Measurements from ENCODE around the gene PARK7.

The PARK7 gene

DNA sequence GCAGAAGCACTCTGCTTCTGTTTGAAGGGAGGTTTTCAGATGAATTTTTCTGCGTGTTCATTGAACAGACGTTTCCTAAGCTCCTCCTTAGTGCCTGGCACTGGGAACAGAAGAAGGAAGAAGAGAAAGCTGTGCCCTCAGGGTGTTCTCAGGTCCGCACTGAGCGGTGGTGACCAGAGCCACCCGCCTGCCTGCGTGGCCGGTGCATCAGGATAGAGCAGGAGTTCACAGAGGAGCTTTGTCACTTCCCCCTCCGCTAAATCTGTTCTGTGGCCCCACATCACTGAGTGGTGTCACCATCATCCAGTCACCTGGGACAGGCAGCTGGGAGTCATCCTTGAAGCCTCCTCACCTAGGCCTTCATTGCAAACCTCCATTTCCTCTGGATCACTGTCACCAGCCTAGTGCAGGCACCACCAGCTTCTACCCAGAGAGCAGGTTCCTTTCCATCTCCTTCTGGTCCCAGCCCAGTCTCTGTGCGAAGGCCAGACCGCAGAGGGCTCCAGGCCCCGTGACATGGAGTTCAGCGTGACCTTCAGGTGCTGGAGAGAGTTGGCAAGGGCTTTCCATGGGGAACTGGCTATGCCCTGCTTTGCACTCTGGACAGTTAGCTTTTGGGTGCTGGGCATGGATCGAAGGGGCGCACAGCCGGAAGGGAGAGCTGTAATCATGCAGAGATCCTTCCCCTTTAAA is 21.7 kb downstream of the PARK7 start:
- no peak overlapping the region for H3K4me3 ChIP-seq (ENCODE audit: insufficient read depth, low read length, poor library complexity, severe bottlenecking)
- no peaks in the 10 kb centered on the region; the same call in 1 of the 2 replicates for H3K79me2 ChIP-seq (ENCODE audit: insufficient read depth, low read length)
- H3K9ac ChIP-seq (ENCODE audit: low read length) = no peak overlapping the region
- 0 out of 2 replicates have a peak, but pooled peaks cover 9% of the 10 kb centered on the region for H3F3A ChIP-seq (ENCODE audit: insufficient read depth)
- H3K27me3 ChIP-seq (ENCODE audit: low read length) = no peaks in the 10 kb centered on the region
- no peak overlapping the region for H2AFZ ChIP-seq (ENCODE audit: low read depth, low read length, severe bottlenecking)
- H3K27ac ChIP-seq (ENCODE audit: low read depth, low read length) = no peak overlapping the region
- H3K9me2 ChIP-seq (replicated peaks; ENCODE audit: insufficient read depth, low read length) = no peaks in the 10 kb centered on the region
- TF ChIP-seq, protein P1, sequence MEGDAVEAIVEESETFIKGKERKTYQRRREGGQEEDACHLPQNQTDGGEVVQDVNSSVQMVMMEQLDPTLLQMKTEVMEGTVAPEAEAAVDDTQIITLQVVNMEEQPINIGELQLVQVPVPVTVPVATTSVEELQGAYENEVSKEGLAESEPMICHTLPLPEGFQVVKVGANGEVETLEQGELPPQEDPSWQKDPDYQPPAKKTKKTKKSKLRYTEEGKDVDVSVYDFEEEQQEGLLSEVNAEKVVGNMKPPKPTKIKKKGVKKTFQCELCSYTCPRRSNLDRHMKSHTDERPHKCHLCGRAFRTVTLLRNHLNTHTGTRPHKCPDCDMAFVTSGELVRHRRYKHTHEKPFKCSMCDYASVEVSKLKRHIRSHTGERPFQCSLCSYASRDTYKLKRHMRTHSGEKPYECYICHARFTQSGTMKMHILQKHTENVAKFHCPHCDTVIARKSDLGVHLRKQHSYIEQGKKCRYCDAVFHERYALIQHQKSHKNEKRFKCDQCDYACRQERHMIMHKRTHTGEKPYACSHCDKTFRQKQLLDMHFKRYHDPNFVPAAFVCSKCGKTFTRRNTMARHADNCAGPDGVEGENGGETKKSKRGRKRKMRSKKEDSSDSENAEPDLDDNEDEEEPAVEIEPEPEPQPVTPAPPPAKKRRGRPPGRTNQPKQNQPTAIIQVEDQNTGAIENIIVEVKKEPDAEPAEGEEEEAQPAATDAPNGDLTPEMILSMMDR (IDR thresholded peaks at IDR 0.05; ENCODE audit: insufficient read depth, low read length, poor library complexity, severe bottlenecking) = no peak
- TF ChIP-seq EZH2phosphoT487 (conservative IDR thresholded peaks at IDR 0.05; ENCODE audit: low read length) = no peak
- H3K36me3 ChIP-seq (ENCODE audit: low read length) = peaks cover 8% of the 10 kb centered on the region; the same call in 1 of the 2 replicates
- H3K9me3 ChIP-seq (ENCODE audit: insufficient read depth, low read length) = no peaks in the 10 kb centered on the region
- no peaks in the 10 kb centered on the region for H4K20me1 ChIP-seq (ENCODE audit: low read depth, low read length)
- no peak overlapping the region for H3K4me2 ChIP-seq (ENCODE audit: low read depth, low read length, poor library complexity, severe bottlenecking)

- peaks cover 8% of the 10 kb centered on the region; the same call in 1 of the 2 replicates for H3K36me3 ChIP-seq (ENCODE audit: low read length)
Measured at GRCh38 chr1:7984811-7985210, 23.3 kb downstream of the PARK7 start.

DNA sequence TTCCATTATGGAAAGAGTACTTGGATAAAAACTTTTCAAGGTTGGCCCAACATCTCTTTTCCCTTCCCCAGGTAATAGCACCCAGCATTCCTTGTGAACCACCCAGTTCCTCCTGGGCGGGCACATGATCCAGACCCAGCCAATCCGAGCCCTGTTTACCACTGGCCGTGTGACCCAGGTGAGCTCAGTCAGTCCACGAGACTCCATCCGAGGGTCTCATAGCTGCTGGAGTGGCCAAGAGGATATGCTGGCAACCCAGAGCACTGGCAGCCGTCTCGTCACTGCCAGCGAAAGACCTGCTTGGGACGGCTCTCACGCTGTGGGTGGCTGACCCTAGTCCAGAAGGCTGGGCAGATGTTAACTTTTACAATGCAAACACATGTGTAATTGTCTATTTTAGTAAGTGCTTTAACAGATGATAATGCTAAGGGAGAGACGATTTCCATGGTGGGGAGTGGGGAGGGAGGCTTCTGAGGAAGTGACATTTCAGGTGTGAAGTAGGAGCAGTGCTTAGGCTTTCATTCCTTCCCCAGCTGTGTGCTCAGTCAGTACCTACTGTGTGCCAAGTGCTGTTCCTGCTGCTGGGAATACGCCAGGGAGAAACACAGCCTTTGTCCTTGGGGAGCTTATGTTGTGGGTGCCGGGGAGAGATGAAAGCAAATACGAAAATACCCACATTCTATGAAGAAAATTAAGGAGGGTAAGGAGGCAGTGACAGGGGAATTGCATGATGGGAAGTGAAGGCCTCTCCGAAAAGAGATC is 24.5 kb downstream of the PARK7 start:
- TF ChIP-seq EZH2phosphoT487 (conservative IDR thresholded peaks at IDR 0.05; ENCODE audit: low read length) = no peak
- TF ChIP-seq, protein P1 (IDR thresholded peaks at IDR 0.05; ENCODE audit: insufficient read depth, low read length, poor library complexity, severe bottlenecking) = no peak
- H2AFZ ChIP-seq (ENCODE audit: low read depth, low read length, severe bottlenecking) = no peak overlapping the region
- H3F3A ChIP-seq (ENCODE audit: insufficient read depth) = 0 out of 2 replicates have a peak, but pooled peaks cover 3% of the 10 kb centered on the region
- peaks cover 8% of the 10 kb centered on the region; the same call in 1 of the 2 replicates for H3K36me3 ChIP-seq (ENCODE audit: low read length)
- no peaks in the 10 kb centered on the region for H3K27me3 ChIP-seq (ENCODE audit: low read length)
- H3K4me3 ChIP-seq (ENCODE audit: insufficient read depth, low read length, poor library complexity, severe bottlenecking) = no peak overlapping the region
- H3K4me2 ChIP-seq (ENCODE audit: low read depth, low read length, poor library complexity, severe bottlenecking) = no peak overlapping the region
- no peaks in the 10 kb centered on the region; the same call in 1 of the 2 replicates for H3K79me2 ChIP-seq (ENCODE audit: insufficient read depth, low read length)
- H3K9me2 ChIP-seq (replicated peaks; ENCODE audit: insufficient read depth, low read length) = no peaks in the 10 kb centered on the region
- H3K27ac ChIP-seq (ENCODE audit: low read depth, low read length) = no peak overlapping the region
- H3K9me3 ChIP-seq (ENCODE audit: insufficient read depth, low read length) = no peaks in the 10 kb centered on the region
- no peaks in the 10 kb centered on the region for H4K20me1 ChIP-seq (ENCODE audit: low read depth, low read length)
- H3K9ac ChIP-seq (ENCODE audit: low read length) = no peak overlapping the region

More at GRCh38 chr1:7984811-7985210, 23.3 kb downstream of the PARK7 start:
- Histone ChIP-seq H3K9me3 (ENCODE audit: insufficient read depth, low read length) (no peaks in the 10 kb centered on the region), H3K4me2 (ENCODE audit: low read depth, low read length, poor library complexity, severe bottlenecking) (no peak overlapping the region), H4K20me1 (ENCODE audit: low read depth, low read length) (no peaks in the 10 kb centered on the region), H2AFZ (ENCODE audit: low read depth, low read length, severe bottlenecking) (no peak overlapping the region), H3F3A (ENCODE audit: insufficient read depth) (0 out of 2 replicates have a peak, but pooled peaks cover 9% of the 10 kb centered on the region), H3K4me3 (ENCODE audit: insufficient read depth, low read length, poor library complexity, severe bottlenecking) (no peak overlapping the region), H3K9ac (ENCODE audit: low read length) (no peak overlapping the region), H3K27me3 (ENCODE audit: low read length) (no peaks in the 10 kb centered on the region), H3K9me2 (replicated peaks; ENCODE audit: insufficient read depth, low read length) (no peaks in the 10 kb centered on the region), H3K27ac (ENCODE audit: low read depth, low read length) (no peak overlapping the region), H3K79me2 (ENCODE audit: insufficient read depth, low read length) (no peaks in the 10 kb centered on the region; the same call in 1 of the 2 replicates)
- no peak for TF ChIP-seq EZH2phosphoT487 (conservative IDR thresholded peaks at IDR 0.05; ENCODE audit: low read length)
- TF ChIP-seq, protein P1 (IDR thresholded peaks at IDR 0.05; ENCODE audit: insufficient read depth, low read length, poor library complexity, severe bottlenecking) = no peak

Measured in SU-DHL-6 (cell line).